ENCODE measurements around the gene HPN. TPM values are rescaled to one million over a fixed set of nuclear protein-coding genes. Genes with fewer than 3 reads are reported as not detected.

HPN gene
- total and polyA plus RNA-seq, 2 donors (not counting 3 experiments of a cell fraction or from before 2014, with no cell fraction given) = 0.10 TPM; not detected in 1

DNA sequence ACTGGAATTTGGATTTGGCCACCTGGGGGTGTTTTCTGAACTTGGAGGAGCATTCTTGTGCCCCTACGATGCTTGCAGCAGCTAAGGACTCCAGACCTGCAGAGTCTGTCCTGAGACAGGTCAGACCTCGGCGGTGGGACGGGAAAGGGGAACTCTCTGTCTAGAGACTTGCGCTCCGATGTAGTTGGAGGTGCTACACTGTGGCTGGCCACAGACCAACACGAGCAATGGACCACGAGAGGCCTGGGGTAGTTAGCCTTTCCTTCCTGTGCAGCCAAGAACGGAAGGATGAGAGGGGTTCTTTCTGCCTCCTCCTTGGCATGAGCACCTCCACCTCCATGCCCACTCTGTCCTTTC is 47.3 kb upstream of the HPN start:
- Histone ChIP-seq H3K79me2 (ENCODE audit: control insufficient read depth, insufficient read depth, low read length) (no peaks in the 10 kb centered on the region), H3K27me3 (ENCODE audit: control insufficient read depth in 2 of 2, insufficient read depth in 2 of 2, low read length in 2 of 2) (no peaks in the 10 kb centered on the region), H3K4me1 (ENCODE audit: control insufficient read depth, extremely low read depth, insufficient read depth, low read length) (peaks cover 38% of the 10 kb centered on the region), H3K9ac (replicated peaks; ENCODE audit: extremely low read depth, insufficient read depth, low read length) (no peak overlapping the region), H2AFZ (ENCODE audit: low read depth, low read length) (no peak overlapping the region), H3K4me3 (replicated peaks in 1 of 3; ENCODE audit: insufficient read depth in 1 of 3, low read depth in 1 of 3, low read length in 3 of 3) (no peak overlapping the region), H3K9me3 (replicated peaks; ENCODE audit: control insufficient read depth, insufficient read depth, low read length) (no peaks in the 10 kb centered on the region), H3K36me3 (ENCODE audit: control insufficient read depth in 2 of 2, extremely low read depth in 1 of 2, insufficient read depth in 2 of 2, low read length in 2 of 2) (no peaks in the 10 kb centered on the region), H3K4me2 (ENCODE audit: insufficient read depth, low read length) (no peak overlapping the region), H3K9me1 (replicated peaks; ENCODE audit: control insufficient read depth, extremely low read depth, insufficient read depth, low read length) (no peaks in the 10 kb centered on the region), H4K20me1 (replicated peaks; ENCODE audit: control insufficient read depth, extremely low read depth, insufficient read depth, low read length) (no peaks in the 10 kb centered on the region), H3K27ac (ENCODE audit: insufficient read depth, low read depth, low read length) (no peak overlapping the region)
- POLR2A ChIA-PET = no interaction called here
- CTCF ChIA-PET = no interaction called here
- FAIRE-seq = no peak
- DNase-seq (ENCODE audit: low read depth, low spot score) = no peak
- dilution Hi-C loops (cut with MboI; ENCODE audit: extremely low pct_ligation_motif_present, low sequenced_read_pairs) = no loop called here
- TF ChIP-seq POLR2A (IDR thresholded peaks at IDR 0.05; ENCODE audit: low read depth, low read length) (no peak), JUN (IDR thresholded peaks at IDR 0.05; ENCODE audit: borderline replicate concordance, insufficient read depth, insufficient read length, low read depth) (no peak), POLR2AphosphoS5 (IDR thresholded peaks at IDR 0.05; ENCODE audit: insufficient read depth, low read depth, low read length) (no peak), MYC (IDR thresholded peaks at IDR 0.05; ENCODE audit: low read depth, low read length) (no peak), EZH2 (IDR thresholded peaks at IDR 0.05; ENCODE audit: borderline replicate concordance, low read depth, low read length, severe bottlenecking) (no peak), FOS (IDR thresholded peaks at IDR 0.05; ENCODE audit: borderline replicate concordance, insufficient read depth, low read length) (no peak), MAX (IDR thresholded peaks at IDR 0.05; ENCODE audit: insufficient read depth, insufficient read length) (no peak), GATA2 (IDR thresholded peaks at IDR 0.05; ENCODE audit: insufficient read depth, insufficient read length, low read depth, low read length) (no peak)
- TF ChIP-seq, protein P1, sequence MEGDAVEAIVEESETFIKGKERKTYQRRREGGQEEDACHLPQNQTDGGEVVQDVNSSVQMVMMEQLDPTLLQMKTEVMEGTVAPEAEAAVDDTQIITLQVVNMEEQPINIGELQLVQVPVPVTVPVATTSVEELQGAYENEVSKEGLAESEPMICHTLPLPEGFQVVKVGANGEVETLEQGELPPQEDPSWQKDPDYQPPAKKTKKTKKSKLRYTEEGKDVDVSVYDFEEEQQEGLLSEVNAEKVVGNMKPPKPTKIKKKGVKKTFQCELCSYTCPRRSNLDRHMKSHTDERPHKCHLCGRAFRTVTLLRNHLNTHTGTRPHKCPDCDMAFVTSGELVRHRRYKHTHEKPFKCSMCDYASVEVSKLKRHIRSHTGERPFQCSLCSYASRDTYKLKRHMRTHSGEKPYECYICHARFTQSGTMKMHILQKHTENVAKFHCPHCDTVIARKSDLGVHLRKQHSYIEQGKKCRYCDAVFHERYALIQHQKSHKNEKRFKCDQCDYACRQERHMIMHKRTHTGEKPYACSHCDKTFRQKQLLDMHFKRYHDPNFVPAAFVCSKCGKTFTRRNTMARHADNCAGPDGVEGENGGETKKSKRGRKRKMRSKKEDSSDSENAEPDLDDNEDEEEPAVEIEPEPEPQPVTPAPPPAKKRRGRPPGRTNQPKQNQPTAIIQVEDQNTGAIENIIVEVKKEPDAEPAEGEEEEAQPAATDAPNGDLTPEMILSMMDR (IDR thresholded peaks at IDR 0.05; ENCODE audit: extremely low read depth in 1 of 2, insufficient read depth in 1 of 2, low read depth in 1 of 2, low read length in 2 of 2) = no peak
- no TSS peak for BruUV-seq (replicated peaks)
- intact Hi-C loops (cut with micrococcal nuclease) = loop anchor here (2.0 kb wide), 1 partner anchor 19 kb away; no protein-coding TSS in a partner anchor
